Hematopoietic multipotent progenitor cell treated with erythropoietin and hydrocortisone succinate and interleukin-3 and kit ligand, for 15 days (in vitro differentiated cells): ENCODE results near the gene CMAS.
"Not testable (repeated sequence)": the region's sequence is repeated elsewhere in the genome, so short reads cannot be mapped to it uniquely, and the experiment has no call there.

Experiments
- DNase-seq: peaks from one replicate; pipeline ENCODE4 v3.0.0-alpha.2; 2015; ENCODE audit warnings: low spot score

CMAS gene

GRCh38 chr12:22046090-22046967 is at the start of gene CMAS:
Gene CMAS (plus strand): TSS chr12:22046218. CDS start chr12:22046304, 86 bp downstream.
- DNase-seq, result peak; percentile 92

GRCh38 chr12:21998295-21998694 is 47.7 kb upstream of the CMAS start:
- DNase-seq, result no peak

GRCh38 chr12:21998782-21999181 is 47.2 kb upstream of the CMAS start:
- DNase-seq, result no peak

- DNase-seq, result no peak
Observed at GRCh38 chr12:22002430-22002829, 43.6 kb upstream of the CMAS start.

GRCh38 chr12:22007794-22008193 is 38.2 kb upstream of the CMAS start:
- not testable (repeated sequence) for DNase-seq

GRCh38 chr12:22008196-22008595 is 37.8 kb upstream of the CMAS start:
- no peak for DNase-seq

GRCh38 chr12:22014041-22014782 is 31.8 kb upstream of the CMAS start:
- no peak for DNase-seq

GRCh38 chr12:22014783-22015144 is 31.3 kb upstream of the CMAS start:
- DNase-seq, result no peak

GRCh38 chr12:22016982-22017381 is 29.0 kb upstream of the CMAS start:
- no peak for DNase-seq

- DNase-seq, result peak; percentile 32
Observed at GRCh38 chr12:22018860-22019259, 27.2 kb upstream of the CMAS start.

GRCh38 chr12:22023489-22023888 is 22.5 kb upstream of the CMAS start:
- not testable (repeated sequence) for DNase-seq

- no peak for DNase-seq
Observed at GRCh38 chr12:22029491-22029890, 16.5 kb upstream of the CMAS start.

GRCh38 chr12:22029991-22030390 is 16.0 kb upstream of the CMAS start:
- no peak for DNase-seq

GRCh38 chr12:22032732-22033131 is 13.3 kb upstream of the CMAS start:
- no peak for DNase-seq

- DNase-seq, result no peak
Observed at GRCh38 chr12:22034709-22035506, 11.1 kb upstream of the CMAS start.

GRCh38 chr12:22037947-22038346 is 8.1 kb upstream of the CMAS start:
- no peak for DNase-seq

GRCh38 chr12:22038734-22039133 is 7.3 kb upstream of the CMAS start:
- DNase-seq, result no peak

- no peak for DNase-seq
Observed at GRCh38 chr12:22039361-22039760, 6.7 kb upstream of the CMAS start.

- DNase-seq, result no peak
Observed at GRCh38 chr12:22042976-22043669, 2.9 kb upstream of the CMAS start.

- DNase-seq, result no peak
Observed at GRCh38 chr12:22043943-22044342, 2.1 kb upstream of the CMAS start.

- peak; percentile 63 for DNase-seq
Observed at GRCh38 chr12:22044391-22044790, 1.6 kb upstream of the CMAS start.

GRCh38 chr12:22046968-22047390 is 961 bp downstream of the CMAS start:
- no peak for DNase-seq
